Gastroesophageal sphincter (tissue), 3 donors: Measurements from ENCODE around the gene MMP11.

ENCODE experiments used
- CTCF ChIP-seq, 4 experiments: fragments of 200-600 bp in 2 of 4; fragments of 450-650 bp in 2 of 4; sonication (generic) in 1 of 4; IDR thresholded peaks; one replicate each; pipeline ENCODE4 v1.5.1; 2017 to 2019; ENCODE audit warnings: antibody characterized with exemption in 4 of 4, mild to moderate bottlenecking in 2 of 4, moderate library complexity in 2 of 4
- EP300 ChIP-seq: sonication (generic); formaldehyde crosslinking; IDR thresholded peaks from one replicate; pipeline ENCODE4 v1.6.1; 2017; ENCODE audit warnings: antibody characterized with exemption, mild to moderate bottlenecking
- POLR2A ChIP-seq, 2 donors: fragments of 450-650 bp; IDR thresholded peaks; one replicate each; pipeline ENCODE4 v1.6.1; 2017; ENCODE audit warnings: antibody characterized with exemption in 2 of 2, mild to moderate bottlenecking in 2 of 2, moderate library complexity in 1 of 2
- POLR2AphosphoS5 ChIP-seq: sonication (generic); formaldehyde crosslinking; IDR thresholded peaks from one replicate; pipeline ENCODE4 v1.6.1; 2017; ENCODE audit warnings: antibody characterized with exemption

GRCh38 chr22:23763954-23764353 lies 8.7 kb upstream of the MMP11 start:
- no peak for TF ChIP-seq POLR2A (IDR thresholded peaks at IDR 0.05)
- TF ChIP-seq EP300, result no peak
- TF ChIP-seq CTCF (IDR thresholded peaks at IDR 0.05), result no peak
- TF ChIP-seq POLR2AphosphoS5, result no peak
